Dedifferentiated amniotic fluid mesenchymal stem cell (primary cell): ENCODE results near the gene SMCO1.
A peak's percentile ranks its signal among the peaks of the same experiment; 100 is the strongest.
"Not testable (repeated sequence)": the region's sequence is repeated elsewhere in the genome, so short reads cannot be mapped to it uniquely, and the experiment has no call there.

Source experiments
- DNase-seq: peaks from one replicate; pipeline ENCODE4 v3.0.0-alpha.2; 2016; ENCODE audit errors: extremely low spot score

SMCO1 gene

DNA sequence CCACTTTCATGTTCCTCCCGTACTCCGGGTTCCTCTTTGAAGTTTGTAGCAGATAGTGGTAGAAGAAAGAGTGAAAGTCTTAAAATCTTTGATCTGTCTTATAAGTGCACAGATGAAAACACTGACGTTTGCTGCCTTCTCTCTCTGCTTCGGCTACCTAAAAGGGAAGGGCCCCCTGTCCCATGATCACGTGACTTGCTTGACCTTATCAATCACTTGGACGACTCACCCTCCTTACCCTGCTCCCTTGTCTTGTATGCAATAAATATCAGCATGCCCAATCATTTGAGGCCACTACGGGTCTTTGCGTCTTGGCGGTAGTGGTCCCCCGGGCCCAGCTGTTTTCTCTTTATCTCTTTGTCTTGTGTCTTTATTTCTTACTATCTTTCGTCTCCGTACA, 6.1 kb upstream of the SMCO1 start:
- not testable (repeated sequence) for DNase-seq

DNA sequence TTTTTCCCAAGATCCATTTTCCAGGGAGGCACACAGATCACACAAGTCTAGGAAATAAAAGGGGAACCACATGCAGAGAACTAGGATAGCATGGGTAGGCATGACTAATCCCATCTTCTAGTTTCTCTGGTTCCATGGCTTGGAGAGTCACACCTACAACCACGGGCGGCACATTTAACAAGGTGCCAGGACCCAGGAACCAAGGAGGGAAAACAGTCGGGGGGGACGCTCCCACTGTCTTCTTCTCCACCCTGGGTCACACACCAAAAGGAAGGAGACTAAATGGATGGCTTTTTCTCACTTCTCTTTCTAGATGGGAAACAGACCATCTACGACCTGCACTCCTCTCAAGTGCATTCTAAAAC, 4.6 kb upstream of the SMCO1 start:
- DNase-seq: no peak

DNA sequence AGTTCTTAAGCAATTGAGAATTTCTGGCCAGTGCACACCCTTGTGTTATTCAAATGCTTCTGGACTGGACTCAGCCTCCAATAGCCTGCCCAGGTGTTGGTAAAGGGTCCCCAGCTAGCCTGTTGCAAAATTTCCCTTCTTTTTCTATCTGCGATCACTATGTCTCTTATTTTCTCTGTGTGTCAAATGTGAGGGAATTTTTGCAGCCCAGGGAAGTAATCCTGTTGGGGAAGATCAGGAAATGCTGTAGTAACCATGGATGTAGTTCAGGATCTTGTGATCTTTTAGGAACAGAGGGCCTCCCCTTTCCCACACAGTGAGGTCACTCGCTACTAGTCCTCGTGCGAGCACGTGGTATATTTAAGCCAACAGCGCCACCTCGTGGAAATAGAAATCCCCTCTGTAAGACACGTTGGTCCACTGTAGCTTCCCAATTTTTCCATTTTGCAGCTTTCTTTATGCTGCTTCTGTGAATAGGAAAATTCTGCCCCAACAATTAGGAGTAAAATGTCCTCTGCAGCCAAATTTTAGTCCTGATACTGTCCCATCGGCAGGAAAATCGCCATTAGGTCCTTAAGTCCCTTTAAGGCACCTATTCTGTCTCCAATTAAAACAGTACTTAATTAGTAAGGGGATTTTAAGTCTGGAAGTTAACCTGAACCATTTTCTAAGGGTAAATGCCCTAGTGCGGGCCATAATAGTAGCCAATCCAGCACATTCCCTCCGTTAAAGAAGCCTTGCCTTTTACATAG, 4.0 kb upstream of the SMCO1 start:
- DNase-seq: peak; percentile 89

DNA sequence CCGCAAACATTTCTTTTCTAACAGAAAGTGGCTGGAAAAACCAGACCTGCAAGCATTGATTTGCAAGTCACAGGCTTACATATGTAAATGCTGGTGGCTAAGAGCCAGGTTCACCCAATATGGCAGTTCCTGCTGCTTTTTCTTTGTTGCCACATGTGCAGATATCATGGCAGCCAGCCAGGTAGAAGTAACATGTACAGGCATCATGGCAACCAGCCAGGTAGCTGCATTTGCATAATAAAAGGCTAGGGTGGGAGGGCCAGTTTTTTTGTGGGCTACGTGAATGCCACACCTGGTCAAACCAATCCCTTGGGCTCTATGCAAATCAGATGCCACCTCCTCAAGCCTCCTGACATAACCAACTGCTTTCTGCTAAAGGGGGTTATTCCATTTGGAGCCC, 2.8 kb upstream of the SMCO1 start:
- no peak for DNase-seq

DNA sequence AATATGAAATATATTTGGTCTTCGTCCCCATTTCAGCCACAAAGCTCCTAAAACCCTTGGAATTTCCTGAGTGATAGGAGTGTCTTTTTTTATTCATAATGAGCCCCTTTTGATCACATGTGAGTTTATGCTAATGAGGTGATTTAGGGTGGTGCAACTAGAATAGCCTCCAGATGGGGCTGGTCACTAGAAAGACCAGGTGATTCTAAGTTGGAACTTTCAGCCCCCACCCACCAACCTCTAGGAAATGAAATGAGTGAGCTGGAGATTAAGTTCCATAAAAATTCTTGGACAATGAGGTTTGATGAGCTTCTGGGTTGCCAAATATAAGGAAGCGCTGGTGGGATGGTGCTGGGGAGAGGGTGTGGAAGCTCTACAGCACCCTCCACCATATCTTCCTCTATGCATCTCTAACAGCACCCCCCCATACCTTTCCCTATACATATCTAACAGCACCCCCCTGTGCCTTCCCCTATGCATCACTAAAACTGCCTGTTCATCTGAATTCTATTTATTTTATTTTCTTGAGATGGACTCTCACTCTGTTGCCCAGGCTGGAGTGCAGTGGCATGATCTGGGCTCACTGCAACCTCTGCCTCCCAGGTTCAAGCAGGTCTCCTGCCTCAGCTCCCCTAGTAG, 2.1 kb upstream of the SMCO1 start:
- no peak for DNase-seq

DNA sequence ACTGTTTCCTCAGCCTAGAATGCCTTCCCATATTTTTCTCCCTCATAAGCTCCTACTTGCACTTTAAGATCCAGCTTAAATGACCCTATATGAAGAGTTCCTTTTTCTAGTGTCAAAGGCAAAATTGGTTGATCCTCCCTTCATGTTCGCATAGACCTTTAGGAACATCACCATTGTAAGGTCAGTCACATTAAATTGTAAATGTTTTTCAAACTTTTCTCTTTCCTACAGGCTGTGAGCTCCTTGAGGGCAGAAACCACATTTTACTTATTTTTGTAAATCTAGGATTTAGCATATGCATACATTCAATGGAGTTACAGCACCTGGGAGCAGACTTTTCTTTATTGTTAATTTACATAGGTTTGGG, 813 bp downstream of the SMCO1 start:
- DNase-seq: no peak

DNA sequence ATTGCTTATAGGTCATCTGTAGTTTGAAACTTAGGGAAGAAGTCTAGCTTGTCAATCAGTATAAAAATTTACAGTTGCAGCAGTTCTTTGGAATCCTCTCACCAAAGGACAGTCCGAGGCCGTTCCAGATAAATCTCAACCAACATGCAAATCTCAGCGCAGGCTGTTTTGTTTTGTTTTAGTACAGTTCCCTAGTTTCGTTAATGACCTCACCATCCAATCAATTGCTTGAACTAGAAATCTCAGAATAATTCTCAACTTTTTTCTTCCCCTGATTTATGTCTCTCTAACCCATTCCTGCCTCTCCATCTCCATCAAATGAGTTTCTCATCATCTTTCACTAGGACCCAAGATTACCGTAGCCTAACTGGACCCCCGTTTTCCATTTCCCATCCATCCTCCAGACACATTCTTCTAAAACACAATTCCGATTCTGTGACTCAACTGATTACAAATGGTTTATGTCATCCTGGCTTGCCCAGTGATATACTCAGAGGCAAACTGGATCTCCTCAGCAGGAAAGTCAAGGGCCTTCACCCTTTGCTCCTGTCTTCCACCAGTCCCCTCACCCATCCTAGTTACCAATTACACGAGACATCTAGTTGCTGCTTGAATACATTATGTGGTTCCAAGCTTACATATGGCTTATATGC, 1.3 kb downstream of the SMCO1 start:
- no peak for DNase-seq

DNA sequence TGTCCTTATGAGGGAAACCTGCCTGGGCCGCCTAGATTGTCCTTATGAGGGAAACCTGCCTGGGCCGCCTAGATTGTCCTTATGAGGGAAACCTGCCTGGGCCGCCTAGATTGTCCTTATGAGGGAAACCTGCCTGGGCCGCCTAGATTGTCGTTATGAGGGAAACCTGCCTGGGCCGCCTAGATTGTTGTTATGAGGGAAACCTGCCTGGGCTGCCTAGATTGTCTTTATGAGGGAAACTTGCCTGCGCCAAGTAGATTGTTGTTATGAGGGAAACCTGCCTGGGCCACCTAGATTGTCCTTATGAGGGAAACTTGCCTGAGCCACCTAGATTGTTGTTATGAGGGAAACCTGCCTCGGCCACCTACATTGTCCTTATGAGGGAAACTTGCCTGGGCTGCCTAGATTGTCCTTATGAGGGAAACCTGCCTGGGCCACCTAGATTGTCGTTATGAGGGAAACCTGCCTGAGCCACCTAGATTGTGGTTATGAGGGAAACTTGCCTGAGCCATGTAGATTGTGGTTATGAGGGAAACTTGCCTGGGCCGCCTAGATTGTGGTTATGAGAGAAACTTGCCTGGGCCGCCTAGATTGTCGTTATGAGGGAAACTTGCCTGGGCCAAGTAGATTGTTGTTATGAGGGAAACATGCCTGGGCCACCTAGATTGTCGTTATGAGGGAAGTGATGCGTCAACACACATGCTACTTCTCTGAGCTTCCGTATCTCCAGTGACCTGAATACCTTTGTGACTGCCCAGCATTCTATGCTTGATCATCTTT, 3.3 kb downstream of the SMCO1 start:
- DNase-seq: not testable (repeated sequence)

DNA sequence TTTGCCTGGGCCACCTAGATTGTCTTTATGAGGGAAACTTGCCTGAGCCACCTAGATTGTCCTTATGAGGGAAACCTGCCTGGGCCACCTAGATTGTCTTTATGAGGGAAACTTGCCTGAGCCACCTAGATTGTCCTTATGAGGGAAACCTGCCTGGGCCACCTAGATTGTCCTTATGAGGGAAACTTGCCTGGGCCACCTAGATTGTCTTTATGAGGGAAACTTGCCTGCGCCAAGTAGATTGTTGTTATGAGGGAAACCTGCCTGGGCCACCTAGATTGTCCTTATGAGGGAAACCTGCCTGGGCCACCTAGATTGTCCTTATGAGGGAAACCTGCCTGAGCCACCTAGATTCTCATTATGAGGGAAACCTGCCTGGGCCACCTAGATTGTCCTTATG, 4.0 kb downstream of the SMCO1 start:
- DNase-seq: not testable (repeated sequence)

DNA sequence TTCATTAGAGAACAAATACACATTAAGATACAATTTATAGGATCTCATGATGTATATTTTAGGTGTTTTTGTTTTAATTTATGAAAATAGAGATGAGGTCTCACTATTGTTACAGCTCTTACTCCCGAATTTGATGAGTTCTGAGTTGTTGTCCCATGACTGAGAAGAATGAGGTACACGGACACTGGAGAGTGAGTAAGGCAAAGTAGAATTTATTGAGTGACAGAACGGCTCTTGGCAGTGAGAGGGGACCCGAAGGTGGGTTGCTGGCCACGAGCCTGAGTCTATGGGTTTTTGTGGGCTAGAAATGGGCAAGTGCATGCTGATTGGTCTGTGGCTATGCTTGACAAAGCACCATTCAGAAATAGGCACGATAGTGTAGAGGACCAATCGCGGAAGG, 8.5 kb downstream of the SMCO1 start:
- no peak for DNase-seq

DNA sequence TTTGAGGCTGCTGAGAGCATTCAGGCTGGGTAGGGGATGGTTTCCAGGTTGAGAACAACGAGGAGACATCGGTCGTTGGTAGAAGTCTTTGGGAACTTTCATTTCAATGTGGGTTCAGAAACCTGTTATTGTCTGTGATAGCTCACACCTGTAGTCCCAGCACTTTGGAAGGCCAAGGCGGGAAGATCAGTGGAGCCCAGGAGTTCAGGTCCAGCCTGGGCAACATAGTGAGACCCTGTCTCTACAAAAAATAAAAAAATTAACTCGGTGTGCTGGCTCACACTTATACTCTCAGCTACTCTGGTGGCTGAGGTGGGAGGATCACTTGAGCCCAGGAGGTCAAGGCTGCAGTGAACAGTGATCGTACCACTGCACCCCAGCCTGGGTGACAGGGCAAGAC, 10.6 kb downstream of the SMCO1 start:
- no peak for DNase-seq

DNA sequence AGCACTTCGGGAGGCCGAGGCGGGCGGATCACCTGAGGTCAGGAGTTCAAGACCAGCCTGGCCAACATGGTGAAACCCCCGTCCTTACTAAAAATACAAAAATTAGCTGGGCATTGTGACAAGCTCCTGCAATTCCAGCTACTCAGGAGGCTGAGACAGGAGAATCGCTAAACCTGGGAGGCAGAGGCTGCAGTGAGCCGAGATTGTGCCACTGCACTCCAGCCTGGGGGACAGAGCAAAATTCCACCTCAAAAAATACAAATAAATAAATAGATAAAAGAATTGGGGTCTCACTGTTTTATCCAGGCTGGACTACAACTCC, 11.1 kb downstream of the SMCO1 start:
- DNase-seq: not testable (repeated sequence)

DNA sequence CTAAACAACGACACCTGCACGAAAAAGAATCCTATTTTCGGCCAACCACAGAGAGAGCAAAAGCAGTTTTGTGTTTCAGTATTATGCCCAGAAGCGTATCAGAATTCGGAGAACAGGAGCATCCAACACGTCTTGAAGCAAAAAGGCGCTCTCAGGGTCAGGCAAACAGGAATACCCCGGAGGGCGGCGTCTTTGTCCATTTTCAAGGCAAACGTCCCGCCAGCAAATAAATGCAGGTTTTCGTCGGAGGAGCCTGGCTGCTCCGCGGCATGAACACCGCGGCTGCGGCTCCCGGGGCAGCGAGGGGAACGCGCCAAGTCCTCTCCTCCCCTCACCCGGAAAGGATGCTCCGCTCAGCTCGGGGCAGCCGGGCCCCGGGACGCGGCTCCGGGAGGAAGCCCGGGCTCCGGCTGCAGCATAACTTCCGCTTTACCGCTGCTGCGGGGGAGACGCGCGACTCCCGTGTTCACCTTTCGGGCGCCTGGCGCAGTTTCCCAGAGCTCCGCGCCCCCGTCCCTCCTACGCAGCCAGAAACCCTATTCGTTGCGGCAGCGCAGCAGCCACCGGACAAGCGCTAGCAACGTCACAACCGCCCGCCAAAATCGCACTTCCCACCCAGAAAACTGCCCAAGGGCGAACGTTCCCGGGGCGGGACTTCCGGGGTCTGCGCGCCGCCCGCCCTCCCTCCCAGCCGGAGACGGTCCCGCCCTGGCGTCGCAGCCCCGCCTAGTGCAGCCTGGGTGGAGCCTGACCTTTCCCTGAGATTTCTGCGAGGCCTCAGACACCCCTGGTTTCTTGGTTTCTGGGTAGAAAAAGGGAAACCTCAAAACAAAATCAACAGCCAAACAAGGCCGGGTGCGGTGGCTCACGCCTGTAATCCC, 11.7 kb downstream of the SMCO1 start, which contains the start of gene RNF168:
Gene RNF168, minus strand, starts transcription at position 573 of the 881 bp plus-strand sequence. CDS start 595 bp downstream, outside the sequence.
- peak; percentile 86 for DNase-seq

DNA sequence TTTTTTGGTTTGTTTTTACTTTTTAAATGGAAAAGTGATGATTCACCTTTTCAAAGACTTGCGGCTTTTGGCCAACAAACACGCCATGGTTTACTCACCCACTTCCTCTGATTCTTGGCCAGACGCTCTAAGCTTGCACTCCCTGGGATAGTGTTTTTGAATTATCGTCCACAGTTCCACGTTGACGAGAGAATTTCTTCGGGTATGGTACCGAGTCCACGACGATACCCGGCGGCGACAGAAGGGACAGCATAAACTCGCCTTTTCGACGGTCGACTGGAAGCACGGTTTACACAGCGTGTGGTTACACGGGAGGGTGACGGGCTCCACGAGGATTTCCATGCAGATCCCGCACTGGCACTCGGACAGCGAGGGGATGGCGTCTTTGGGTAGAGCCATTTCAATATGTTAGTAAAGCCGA, 12.4 kb downstream of the SMCO1 start:
- DNase-seq: peak; percentile 81

DNA sequence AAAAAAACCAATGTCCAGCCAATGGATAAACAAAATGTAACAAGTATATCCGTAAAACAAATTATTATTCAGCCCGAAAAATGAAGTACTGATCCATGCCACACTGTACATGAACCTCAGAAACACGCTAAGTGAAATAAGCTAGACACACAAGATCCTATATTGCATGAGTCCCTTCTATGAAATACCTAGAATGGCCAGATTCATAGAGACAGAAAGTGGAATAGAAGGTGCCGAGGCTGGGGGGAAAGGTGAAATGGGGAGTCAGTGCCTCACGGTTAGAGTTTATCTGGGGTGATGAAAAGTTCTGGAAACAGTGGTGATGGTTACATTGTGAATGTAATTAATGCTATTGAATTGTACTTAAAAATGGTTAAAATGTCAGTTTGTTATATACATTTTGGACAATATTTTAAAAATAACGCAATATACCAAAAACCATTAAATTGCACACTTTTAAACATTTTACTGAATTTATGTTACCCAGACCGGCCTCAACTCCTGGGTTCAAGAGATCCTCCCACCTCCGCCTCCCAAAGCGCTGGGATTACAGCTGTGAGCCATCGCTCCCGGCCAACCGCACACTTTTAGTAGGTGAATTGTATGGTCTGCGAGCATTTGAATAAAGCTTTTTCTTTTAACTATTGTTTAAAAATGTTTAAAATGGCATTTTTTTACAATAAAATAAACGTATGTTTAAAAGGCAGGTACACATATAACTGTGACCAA, 13.7 kb downstream of the SMCO1 start:
- DNase-seq: no peak

DNA sequence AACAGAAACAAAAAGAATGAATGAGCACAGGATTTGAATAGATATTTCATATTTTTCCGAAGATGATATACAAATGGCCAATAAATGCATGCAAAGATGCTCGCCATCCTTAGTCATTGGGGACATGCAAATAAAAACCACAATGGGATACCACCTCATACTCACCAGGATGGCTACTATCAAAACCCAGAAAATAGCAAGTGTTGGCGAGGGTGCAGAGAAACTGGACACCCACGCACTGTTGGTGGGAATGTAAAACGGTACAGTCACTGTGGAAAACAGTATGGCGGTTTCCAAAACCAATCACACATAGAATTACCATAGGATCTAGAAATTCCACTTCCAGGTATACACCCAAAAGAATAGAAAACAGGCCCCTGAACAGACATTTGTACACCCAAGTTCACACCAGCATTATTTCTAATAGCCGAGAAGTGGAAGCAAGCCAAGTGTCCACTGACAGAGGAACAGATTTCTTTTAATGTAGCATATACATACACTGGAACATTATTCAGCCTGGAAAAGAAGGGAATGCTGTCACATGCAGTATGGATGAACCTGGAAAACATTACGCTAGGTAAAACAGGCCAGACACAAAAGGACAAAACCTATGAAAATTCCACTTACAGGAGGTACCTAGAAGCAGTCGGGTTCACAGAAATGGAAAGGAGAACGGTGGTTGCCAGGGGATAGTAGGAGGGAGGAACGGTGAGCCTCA, 15.2 kb downstream of the SMCO1 start:
- DNase-seq: no peak

DNA sequence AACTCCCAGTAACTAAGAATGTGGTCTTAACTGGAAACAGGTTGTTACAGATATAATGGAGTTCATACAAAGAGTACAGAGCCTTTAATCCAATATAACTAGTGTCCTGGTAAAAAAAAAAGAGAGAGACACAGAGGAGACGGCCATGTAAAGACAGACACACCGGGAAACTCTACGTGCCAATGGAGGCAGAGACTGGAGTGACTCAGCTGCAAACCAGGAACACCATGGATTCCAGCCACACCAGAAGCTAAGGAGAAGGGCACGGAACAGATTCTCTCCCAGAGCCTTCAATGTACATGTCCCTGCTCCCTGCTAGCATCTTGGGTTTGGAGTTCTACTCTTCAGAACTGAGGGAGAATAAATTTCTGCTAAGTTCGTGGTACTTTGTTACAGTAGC, 16.1 kb downstream of the SMCO1 start:
- no peak for DNase-seq

DNA sequence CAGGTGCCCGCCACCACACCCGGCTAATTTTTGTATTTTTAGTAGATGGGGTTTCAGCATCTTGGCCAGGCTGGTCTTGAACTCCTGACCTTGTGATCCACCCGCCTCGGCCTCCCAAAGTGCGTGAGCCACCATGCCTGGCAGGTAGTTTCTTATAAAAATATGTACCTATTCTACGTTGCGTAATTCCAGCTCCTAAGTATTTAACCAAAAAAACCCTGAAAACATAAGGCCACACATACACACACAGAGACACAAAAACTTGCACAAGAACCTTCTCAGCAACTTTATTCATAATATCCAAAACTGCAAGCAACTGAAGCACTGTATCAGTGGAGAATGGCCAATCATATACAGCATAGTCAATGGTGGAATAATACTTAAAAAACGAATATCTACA, 16.8 kb downstream of the SMCO1 start:
- DNase-seq: no peak

DNA sequence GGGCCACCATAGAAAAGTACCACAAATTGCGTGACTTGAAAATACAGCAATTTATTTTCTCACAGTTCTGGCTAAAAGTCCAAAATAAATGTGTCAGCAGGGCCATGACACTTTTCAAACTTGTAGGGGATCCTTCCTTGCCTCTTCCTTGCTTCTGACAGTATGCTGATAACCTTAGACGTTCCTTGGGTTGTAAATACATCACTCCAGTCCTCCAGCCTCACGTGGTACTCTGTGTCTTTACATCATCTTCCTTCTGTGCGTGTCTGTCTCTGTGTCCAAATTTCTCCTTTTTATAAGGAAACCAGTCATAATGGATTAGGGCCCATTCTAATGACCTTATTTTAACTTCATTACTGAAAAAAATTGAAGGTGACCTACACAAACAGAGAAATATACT, 19.0 kb downstream of the SMCO1 start:
- DNase-seq: no peak

DNA sequence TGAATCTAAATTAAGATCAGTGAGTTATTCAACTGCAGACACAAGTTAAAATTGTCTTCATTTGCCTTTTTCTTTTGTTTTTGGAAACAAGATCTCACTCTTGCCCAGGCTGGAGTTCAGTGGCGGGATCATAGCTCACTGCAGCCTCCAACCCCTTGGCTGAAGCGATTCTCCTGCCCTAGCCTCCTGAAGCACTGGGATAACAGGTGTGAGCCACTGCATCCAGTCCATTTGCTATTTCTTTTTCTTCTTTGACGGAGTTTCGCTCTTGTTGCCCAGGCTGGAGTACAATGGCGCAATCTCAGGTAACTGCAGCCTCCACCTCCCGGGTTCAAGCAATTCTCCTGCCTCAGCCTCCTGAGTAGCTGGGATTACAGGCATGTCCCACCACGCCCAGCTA, 21.9 kb downstream of the SMCO1 start:
- no peak for DNase-seq
